Subcutaneous adipose tissue (tissue), 4 donors: ENCODE data around the gene TCF4. TPM values are rescaled to one million over a fixed set of nuclear protein-coding genes. Genes with fewer than 3 reads are reported as not detected.

Experiments
- total RNA-seq, 4 donors: library from RNA; depleted of rRNA; stranded (reverse); fragments of >200 nt; gene quantifications; one replicate each; pipeline ENCODE4 v1.1.0, GENCODE V29; 2016
- TF ChIP-seq, protein P1 (sequence below): fragments of 450-650 bp; IDR thresholded peaks from one replicate; pipeline ENCODE4 v1.5.1; 2016; ENCODE audit warnings: low read depth, mild to moderate bottlenecking, control low read depth, antibody characterized with exemption, moderate library complexity

The TCF4 gene
- total RNA-seq, 4 donors from 2014 or later = 110 to 250 (median 170) TPM

DNA sequence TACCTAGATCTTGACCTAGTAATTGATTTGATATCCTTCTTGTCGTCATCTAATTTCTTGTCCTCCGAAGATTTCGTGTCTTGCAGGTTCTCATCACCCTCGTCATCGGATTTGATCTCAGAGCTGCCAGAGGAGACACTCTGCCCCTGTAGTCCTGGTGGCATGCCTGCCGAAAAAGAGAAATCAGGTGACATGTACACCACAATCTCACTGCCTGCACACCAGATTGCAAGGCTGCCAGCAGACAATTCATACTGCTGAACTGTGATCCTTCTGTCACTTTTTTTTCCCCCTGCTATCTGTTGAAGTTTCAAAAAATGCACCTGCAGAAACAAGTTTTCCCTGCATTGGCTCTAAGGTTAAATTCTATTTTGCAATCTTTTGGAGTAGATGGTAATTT lies 355.5 kb downstream of the TCF4 start:
- TF ChIP-seq, protein P1, sequence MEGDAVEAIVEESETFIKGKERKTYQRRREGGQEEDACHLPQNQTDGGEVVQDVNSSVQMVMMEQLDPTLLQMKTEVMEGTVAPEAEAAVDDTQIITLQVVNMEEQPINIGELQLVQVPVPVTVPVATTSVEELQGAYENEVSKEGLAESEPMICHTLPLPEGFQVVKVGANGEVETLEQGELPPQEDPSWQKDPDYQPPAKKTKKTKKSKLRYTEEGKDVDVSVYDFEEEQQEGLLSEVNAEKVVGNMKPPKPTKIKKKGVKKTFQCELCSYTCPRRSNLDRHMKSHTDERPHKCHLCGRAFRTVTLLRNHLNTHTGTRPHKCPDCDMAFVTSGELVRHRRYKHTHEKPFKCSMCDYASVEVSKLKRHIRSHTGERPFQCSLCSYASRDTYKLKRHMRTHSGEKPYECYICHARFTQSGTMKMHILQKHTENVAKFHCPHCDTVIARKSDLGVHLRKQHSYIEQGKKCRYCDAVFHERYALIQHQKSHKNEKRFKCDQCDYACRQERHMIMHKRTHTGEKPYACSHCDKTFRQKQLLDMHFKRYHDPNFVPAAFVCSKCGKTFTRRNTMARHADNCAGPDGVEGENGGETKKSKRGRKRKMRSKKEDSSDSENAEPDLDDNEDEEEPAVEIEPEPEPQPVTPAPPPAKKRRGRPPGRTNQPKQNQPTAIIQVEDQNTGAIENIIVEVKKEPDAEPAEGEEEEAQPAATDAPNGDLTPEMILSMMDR = no peak

DNA sequence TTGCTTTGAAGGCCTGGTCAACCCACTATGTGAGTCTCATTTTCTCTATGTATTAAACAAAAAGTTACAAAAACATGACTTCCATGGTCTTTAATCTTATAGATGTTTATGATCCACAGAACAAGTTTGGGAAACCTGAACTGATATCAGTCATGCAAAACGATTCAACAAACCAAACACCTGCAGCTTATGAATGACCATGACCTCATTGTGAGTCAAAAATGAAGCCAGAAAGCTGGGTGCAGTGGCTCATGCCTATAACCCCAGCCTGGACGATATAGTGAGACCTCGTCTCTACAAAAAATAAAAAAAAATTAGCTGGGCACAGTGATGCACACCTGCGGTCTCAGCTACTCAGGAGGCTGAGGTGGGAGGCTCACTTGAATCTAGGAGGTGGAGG lies 358.3 kb downstream of the TCF4 start:
- TF ChIP-seq, protein P1 = no peak

DNA sequence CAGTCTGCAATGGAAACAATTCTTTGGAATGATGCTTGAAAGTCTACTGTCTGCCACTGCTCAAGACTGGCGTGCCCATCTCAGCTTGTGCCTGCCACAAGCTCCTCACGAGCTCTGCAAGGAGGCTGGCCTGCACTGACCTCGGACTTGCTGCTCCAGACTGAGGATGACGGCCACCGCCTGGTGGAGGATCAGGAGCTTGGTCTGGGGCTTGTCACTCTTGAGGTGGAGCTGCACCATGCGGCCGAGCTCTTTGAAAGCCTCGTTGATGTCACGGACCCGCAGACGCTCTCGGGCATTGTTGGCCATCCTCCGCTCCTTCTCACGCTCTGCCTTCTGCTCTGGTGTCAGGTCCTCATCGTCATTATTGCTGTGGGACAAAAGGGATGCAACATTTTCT lies 359.3 kb downstream of the TCF4 start:
- TF ChIP-seq, protein P1 = no peak

DNA sequence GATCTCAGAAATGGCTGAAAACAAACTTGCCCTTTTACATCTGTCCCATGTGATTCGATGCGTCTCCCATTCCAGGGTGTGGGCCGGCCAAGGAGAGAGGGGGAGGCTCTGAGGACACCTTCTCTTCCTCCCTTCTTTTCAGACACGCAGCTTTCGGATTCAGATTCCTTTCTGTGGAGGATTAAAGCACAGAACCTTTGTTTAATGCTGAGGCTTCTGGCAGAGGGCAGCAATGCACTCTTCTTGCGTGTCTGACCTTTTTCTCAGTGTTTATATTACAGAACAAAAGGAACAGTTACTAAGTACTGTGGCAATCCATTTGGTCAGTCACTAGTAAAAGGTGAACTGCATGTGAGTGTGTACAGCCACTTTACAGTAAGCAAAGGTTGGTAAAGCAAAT lies 359.8 kb downstream of the TCF4 start:
- TF ChIP-seq, protein P1 = no peak

DNA sequence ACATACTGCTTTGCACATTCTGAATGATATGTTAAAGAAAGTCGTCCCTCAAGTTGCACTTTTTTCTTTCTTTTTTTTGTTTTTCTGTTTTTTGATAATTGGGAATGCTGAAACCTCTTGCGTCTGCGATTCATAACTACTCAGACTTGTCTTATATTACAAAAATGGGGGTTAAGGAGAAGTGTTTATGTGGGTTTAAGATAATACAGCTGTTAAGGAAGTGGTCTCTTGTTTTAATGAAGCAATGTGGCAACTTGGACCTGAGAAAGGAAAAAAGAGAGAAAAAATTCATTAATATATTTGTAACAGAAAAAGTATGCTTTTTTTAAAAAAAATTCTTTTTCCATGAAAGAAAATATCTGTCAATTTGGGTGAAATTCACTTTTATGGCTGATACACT lies 360.2 kb downstream of the TCF4 start:
- TF ChIP-seq, protein P1 = no peak

DNA sequence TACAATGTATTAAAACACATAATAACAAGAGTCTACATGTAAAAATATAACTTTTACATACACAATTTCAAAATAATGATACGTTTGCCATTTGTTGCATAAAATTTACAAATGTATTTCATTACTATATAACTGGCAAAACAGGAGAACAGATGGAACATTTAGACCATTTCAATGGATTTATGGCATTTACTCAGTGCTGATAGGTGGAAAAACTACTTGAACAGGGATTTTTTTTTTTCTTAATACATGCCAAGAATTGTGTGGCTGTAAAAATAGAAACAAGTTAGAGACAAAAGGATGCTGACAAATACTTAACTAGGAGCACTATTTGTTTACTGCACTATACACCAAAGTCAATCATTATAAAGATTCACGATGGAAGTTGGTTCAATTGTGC lies 361.9 kb downstream of the TCF4 start:
- TF ChIP-seq, protein P1 = no peak

DNA sequence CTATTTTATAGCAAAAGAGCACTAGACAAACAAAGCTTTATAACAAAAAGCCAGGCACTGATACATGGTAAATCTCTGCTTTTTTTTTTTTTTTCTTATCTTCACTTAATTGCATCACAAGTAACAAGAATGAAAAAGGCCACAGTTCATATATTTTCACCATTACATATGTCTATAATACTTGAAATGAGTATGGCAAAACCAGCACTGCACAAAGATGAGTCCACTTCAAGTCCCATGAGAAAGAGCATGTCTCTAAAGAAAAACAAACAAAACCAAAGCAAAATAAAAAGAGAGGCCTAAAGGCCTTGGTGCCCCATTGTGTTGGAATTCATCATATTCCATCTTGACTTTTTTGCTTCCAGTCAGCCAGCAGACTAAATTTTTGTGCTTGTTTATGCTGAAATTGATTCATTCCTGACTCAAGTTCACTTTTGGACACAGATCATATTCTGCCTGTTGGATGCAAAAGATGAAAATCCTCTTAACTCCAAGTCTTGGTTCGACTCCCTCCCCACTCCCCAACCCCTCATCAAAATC lies 363.8 kb downstream of the TCF4 start:
- TF ChIP-seq, protein P1 = no peak

DNA sequence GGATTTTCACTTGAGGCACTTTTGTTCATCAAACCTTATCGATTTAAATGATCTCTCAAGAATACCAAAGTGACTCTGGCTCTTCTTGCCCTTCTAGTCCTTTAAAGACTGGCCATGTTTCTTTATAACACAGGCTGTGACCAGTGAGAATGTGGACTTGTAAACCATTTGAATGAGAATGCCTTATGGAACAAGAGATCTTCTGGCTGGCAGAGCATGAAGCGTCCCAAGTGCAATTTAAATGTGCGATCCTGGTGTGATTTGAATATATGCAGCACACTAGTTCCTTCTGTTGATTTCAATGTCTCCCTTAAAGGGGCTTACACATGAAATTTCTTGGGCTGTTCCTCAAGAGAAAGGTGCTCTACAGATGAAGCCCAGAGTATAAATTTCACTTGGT lies 366.4 kb downstream of the TCF4 start:
- TF ChIP-seq, protein P1 = no peak
